ENCODE data around the gene NEK11. TPM values are rescaled to one million over a fixed set of nuclear protein-coding genes. Genes with fewer than 3 reads are reported as not detected.

NEK11 gene
- total RNA-seq, 3 donors from 2014 or later: 3.9 to 9.4 (median 5.8) TPM

DNA sequence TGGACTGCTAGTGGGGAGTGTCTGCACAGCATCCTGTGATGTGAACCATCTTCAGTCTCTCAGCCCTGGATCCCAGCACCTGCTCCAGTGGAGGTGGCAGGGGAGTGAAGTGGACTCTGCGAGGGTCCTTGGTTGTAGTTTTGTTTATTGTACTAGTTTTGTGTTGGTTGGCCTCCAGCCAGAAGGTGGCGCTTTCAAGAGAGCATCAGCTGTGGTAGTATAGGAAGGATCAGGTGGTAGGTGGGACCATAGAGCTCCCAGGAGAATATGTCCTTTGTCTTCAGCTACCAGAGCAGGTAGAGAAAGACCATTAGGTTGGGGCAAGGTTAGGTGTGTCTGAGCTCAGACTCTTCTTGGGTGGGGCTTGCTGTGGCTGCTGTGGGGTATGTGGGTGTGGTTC, 20.9 kb downstream of the NEK11 start:
- TF ChIP-seq CTCF (IDR thresholded peaks at IDR 0.05): no peak
- H3K9me3 ChIP-seq: peaks cover 2% of the 10 kb centered on the region
- DNase-seq (no peak), ATAC-seq (no peak)
- intact Hi-C loops (cut with DNase I, micrococcal nuclease): no loop called here
- no peaks in the 10 kb centered on the region for H3K36me3 ChIP-seq (ENCODE audit: low read depth)
- no peak overlapping the region for H3K4me3 ChIP-seq
- no peaks in the 10 kb centered on the region for H3K4me1 ChIP-seq (ENCODE audit: low read depth)

GRCh38 chr3:131048030-131048429, 21.4 kb downstream of the NEK11 start:
- Histone ChIP-seq H3K4me1 (ENCODE audit: low read depth) (no peaks in the 10 kb centered on the region), H3K36me3 (ENCODE audit: low read depth) (no peaks in the 10 kb centered on the region), H3K4me3 (no peak overlapping the region), H3K9me3 (peaks cover 2% of the 10 kb centered on the region)
- DNase-seq: no peak
- intact Hi-C loops (cut with DNase I, micrococcal nuclease): no loop called here
- no peak for TF ChIP-seq CTCF (IDR thresholded peaks at IDR 0.05)
- no peak for ATAC-seq

GRCh38 chr3:131050001-131050400, 23.3 kb downstream of the NEK11 start:
- intact Hi-C loops (cut with DNase I, micrococcal nuclease): no loop called here
- TF ChIP-seq CTCF (IDR thresholded peaks at IDR 0.05): no peak
- H3K4me1 ChIP-seq (ENCODE audit: low read depth): no peaks in the 10 kb centered on the region
- no peaks in the 10 kb centered on the region for H3K36me3 ChIP-seq (ENCODE audit: low read depth)
- H3K9me3 ChIP-seq: no peaks in the 10 kb centered on the region
- no peak overlapping the region for H3K4me3 ChIP-seq
- DNase-seq (no peak), ATAC-seq (no peak)

- DNase-seq (no peak), ATAC-seq (no peak)
- no peak for TF ChIP-seq CTCF (IDR thresholded peaks at IDR 0.05)
- no peaks in the 10 kb centered on the region for H3K9me3 ChIP-seq
- H3K36me3 ChIP-seq (ENCODE audit: low read depth): no peaks in the 10 kb centered on the region
- no peak overlapping the region for H3K4me3 ChIP-seq
- intact Hi-C loops (cut with DNase I, micrococcal nuclease): no loop called here
- H3K4me1 ChIP-seq (ENCODE audit: low read depth): no peaks in the 10 kb centered on the region
Measured at GRCh38 chr3:131053043-131053859, 26.6 kb downstream of the NEK11 start.

DNA sequence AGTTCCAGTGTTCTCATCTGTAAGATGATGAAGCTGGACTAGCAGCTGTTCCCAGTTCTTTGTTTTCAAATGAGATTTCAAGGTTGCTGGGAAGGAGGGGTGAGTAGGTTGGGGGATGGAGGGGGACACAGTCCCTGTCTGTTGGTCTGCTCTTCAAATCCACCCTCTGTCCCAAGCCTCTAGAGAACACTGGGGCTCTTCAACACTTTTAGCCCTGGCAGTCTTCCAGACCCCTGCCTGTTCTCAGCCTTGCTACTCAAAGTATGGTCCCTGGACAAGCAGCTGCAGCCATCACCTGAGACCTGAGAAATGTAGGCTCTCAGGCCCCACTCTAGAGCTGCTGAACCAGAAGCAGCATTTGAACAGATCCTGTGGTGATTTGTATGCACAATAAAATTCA, 41.3 kb downstream of the NEK11 start:
- intact Hi-C loops (cut with DNase I, micrococcal nuclease): no loop called here
- Histone ChIP-seq H3K36me3 (ENCODE audit: low read depth) (no peaks in the 10 kb centered on the region), H3K4me3 (no peak overlapping the region), H3K9me3 (no peaks in the 10 kb centered on the region), H3K4me1 (ENCODE audit: low read depth) (no peaks in the 10 kb centered on the region)
- DNase-seq: no peak
- TF ChIP-seq CTCF (IDR thresholded peaks at IDR 0.05): no peak
- ATAC-seq: no peak

All from mucosa of descending colon (tissue), 3 donors.